Liver (tissue), 9 donors: Measurements from ENCODE around the gene DHCR7. TPM values are rescaled to one million over a fixed set of nuclear protein-coding genes. Genes with fewer than 3 reads are reported as not detected.

Source experiments
- DNase-seq: peaks from one replicate; pipeline ENCODE4 v3.0.0-alpha.2; 2017; ENCODE audit warnings: low spot score
- H3K27ac ChIP-seq, 2 donors: one replicate each; pipeline ENCODE4 v1.7.0; 2013; ENCODE audit warnings: inconsistent platforms in 2 of 2, low read length in 2 of 2, control low read depth in 1 of 2, low read depth in 1 of 2, mild to moderate bottlenecking in 1 of 2
- H3K27me3 ChIP-seq, 4 donors: one replicate each; pipeline versions ENCODE4 v1.6.1 to v1.7.0; 2013; ENCODE audit warnings: low read length in 3 of 4, inconsistent platforms in 1 of 4, mild to moderate bottlenecking in 1 of 4, moderate library complexity in 1 of 4; ENCODE audit not compliant: control insufficient read depth in 4 of 4, insufficient read depth in 4 of 4
- H3K36me3 ChIP-seq, 4 donors: one replicate each; pipeline versions ENCODE4 v1.6.1 to v1.7.0; 2013; ENCODE audit warnings: low read length in 3 of 4, mild to moderate bottlenecking in 3 of 4, low read depth in 1 of 4, moderate library complexity in 1 of 4; ENCODE audit not compliant: control insufficient read depth in 4 of 4, insufficient read depth in 3 of 4
- H3K4me1 ChIP-seq, 4 donors: one replicate each; pipeline versions ENCODE4 v1.6.1 to v1.7.0; 2013; ENCODE audit warnings: low read length in 3 of 4, mild to moderate bottlenecking in 3 of 4, moderate library complexity in 1 of 4; ENCODE audit not compliant: control insufficient read depth in 4 of 4, insufficient read depth in 4 of 4
- H3K4me3 ChIP-seq, 3 donors: one replicate each; pipeline versions ENCODE4 v1.6.1 to v1.7.0; 2013; ENCODE audit warnings: low read length in 3 of 3, control low read depth in 1 of 3, low read depth in 1 of 3, mild to moderate bottlenecking in 1 of 3
- H3K9ac ChIP-seq, 2 donors: one replicate each; pipeline ENCODE4 v1.7.0; 2013; ENCODE audit warnings: low read length in 2 of 2, mild to moderate bottlenecking in 2 of 2, moderate library complexity in 2 of 2, control low read depth in 1 of 2, low read depth in 1 of 2
- H3K9me3 ChIP-seq, 4 donors: one replicate each; pipeline versions ENCODE4 v1.6.1 to v1.7.0; 2013; ENCODE audit warnings: low read length in 3 of 4; ENCODE audit not compliant: control insufficient read depth in 4 of 4
- EGR1 ChIP-seq, 2 donors: IDR thresholded peaks; 2 replicates each; pipeline ENCODE4 v1.6.1; 2016 to 2018; ENCODE audit warnings: antibody characterized with exemption in 2 of 2, low read depth in 2 of 2
- FOXA1 ChIP-seq: IDR thresholded peaks from 2 replicates; pipeline ENCODE4 v1.6.1; 2016; ENCODE audit warnings: antibody characterized with exemption
- GABPA ChIP-seq, 2 donors: IDR thresholded peaks in 1 of 2; conservative IDR thresholded peaks in 1 of 2; 2 replicates each; pipeline ENCODE4 v1.6.1; 2016; ENCODE audit warnings: antibody characterized with exemption in 2 of 2, mild to moderate bottlenecking in 1 of 2, moderate library complexity in 1 of 2
- HNF4A ChIP-seq, 2 donors: conservative IDR thresholded peaks; 2 replicates each; pipeline ENCODE4 v1.6.1; 2016; ENCODE audit warnings: antibody characterized with exemption in 2 of 2, mild to moderate bottlenecking in 2 of 2
- HNF4G ChIP-seq: IDR thresholded peaks from 2 replicates; pipeline ENCODE4 v1.6.1; 2016; ENCODE audit warnings: antibody characterized with exemption
- NR2F2 ChIP-seq: IDR thresholded peaks from 2 replicates; pipeline ENCODE4 v1.6.1; 2016; ENCODE audit warnings: antibody characterized with exemption
- RAD21 ChIP-seq, 2 donors: IDR thresholded peaks; 2 replicates each; pipeline ENCODE4 v1.6.1; 2016; ENCODE audit warnings: antibody characterized with exemption in 2 of 2, mild to moderate bottlenecking in 2 of 2
- SP1 ChIP-seq: IDR thresholded peaks from 2 replicates; pipeline ENCODE4 v1.6.1; 2018; ENCODE audit warnings: antibody characterized with exemption, mild to moderate bottlenecking
- TAF1 ChIP-seq: conservative IDR thresholded peaks from 2 replicates; pipeline ENCODE4 v1.6.1; 2016; ENCODE audit warnings: antibody characterized with exemption, mild to moderate bottlenecking
- YY1 ChIP-seq: IDR thresholded peaks from 2 replicates; pipeline ENCODE4 v1.6.1; 2016; ENCODE audit warnings: antibody characterized with exemption, mild to moderate bottlenecking
- WGBS: extraction: QIAGEN DNeasy Blood & Tissue Kit; methylation state at CpG from one replicate; pipeline ENCODE4 v1.1.7; 2013; 5-methylcytosine and 5-hydroxymethylcytosine counted together
- polyA plus RNA-seq, 2 donors: library from polyadenylated mRNA; stranded (reverse) in 1 of 2; unstranded in 1 of 2; fragments of 200-250 nt in 1 of 2; fragments of >200 nt in 1 of 2; fragmentation: Nextera tagmentation in 1 of 2; extraction: Ambion mirVana in 1 of 2; gene quantifications; one replicate each; pipeline versions ENCODE4 v1.2.1 to v1.2.3, GENCODE V29; 2013 to 2015
- total RNA-seq, 2 donors: library from RNA; depleted of rRNA; stranded (reverse); fragments of >200 nt; gene quantifications; one replicate each; pipeline ENCODE4 v1.2.3, GENCODE V29; 2014
- TF ChIP-seq, protein P1 (sequence below): IDR thresholded peaks from 2 replicates; pipeline ENCODE4 v1.6.1; 2016; ENCODE audit warnings: antibody characterized with exemption, mild to moderate bottlenecking
- TF ChIP-seq, protein P2 (sequence below): IDR thresholded peaks from 2 replicates; pipeline ENCODE4 v1.6.1; 2016; ENCODE audit warnings: antibody characterized with exemption
- TF ChIP-seq, protein P3 (sequence below): IDR thresholded peaks from 2 replicates; pipeline ENCODE4 v1.6.1; 2016; ENCODE audit warnings: antibody characterized with exemption
- TF ChIP-seq, protein P4 (sequence below): IDR thresholded peaks from 2 replicates; pipeline ENCODE4 v1.6.1; 2016; ENCODE audit warnings: antibody characterized with exemption
- donor health status: healthy.
- donor health status: healthy.
- donor health status: healthy.
- donor health status: healthy.
- donor health status: healthy.

The DHCR7 gene
- total and polyA plus RNA-seq, 4 donors = 56.9 to 224 (median 172) TPM

DNA sequence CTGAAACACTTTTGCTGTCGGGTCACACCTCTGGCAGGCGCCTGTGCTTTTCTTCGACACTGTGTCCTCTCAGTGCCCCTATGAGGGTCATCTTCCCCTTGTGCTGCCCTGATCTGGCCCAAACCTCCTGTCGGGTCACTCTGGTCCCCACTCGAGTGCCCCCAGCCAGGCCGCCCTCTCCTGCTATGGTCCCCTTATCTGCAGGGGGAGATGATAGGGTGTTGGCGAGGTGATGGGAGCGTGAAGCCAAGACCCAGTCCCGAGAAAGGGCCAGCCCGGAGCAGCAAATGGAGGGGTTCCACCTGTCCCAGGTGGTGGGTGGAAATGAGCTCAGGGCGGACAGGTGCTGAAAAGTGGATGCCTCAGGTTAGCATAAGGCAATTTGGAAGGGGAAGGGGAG lies 14.5 kb upstream of the DHCR7 start:
- TF ChIP-seq GABPA (IDR thresholded peaks at IDR 0.05 in 1 of 2, conservative IDR thresholded peaks at IDR 0.05 in 1 of 2) (no peak), HNF4A (conservative IDR thresholded peaks at IDR 0.05) (no peak), YY1 (no peak), EGR1 (IDR thresholded peaks at IDR 0.05; ENCODE audit: low read depth in 2 of 2) (no peak), FOXA1 (no peak), TAF1 (no peak), HNF4G (no peak), NR2F2 (no peak)
- TF ChIP-seq, protein P1, sequence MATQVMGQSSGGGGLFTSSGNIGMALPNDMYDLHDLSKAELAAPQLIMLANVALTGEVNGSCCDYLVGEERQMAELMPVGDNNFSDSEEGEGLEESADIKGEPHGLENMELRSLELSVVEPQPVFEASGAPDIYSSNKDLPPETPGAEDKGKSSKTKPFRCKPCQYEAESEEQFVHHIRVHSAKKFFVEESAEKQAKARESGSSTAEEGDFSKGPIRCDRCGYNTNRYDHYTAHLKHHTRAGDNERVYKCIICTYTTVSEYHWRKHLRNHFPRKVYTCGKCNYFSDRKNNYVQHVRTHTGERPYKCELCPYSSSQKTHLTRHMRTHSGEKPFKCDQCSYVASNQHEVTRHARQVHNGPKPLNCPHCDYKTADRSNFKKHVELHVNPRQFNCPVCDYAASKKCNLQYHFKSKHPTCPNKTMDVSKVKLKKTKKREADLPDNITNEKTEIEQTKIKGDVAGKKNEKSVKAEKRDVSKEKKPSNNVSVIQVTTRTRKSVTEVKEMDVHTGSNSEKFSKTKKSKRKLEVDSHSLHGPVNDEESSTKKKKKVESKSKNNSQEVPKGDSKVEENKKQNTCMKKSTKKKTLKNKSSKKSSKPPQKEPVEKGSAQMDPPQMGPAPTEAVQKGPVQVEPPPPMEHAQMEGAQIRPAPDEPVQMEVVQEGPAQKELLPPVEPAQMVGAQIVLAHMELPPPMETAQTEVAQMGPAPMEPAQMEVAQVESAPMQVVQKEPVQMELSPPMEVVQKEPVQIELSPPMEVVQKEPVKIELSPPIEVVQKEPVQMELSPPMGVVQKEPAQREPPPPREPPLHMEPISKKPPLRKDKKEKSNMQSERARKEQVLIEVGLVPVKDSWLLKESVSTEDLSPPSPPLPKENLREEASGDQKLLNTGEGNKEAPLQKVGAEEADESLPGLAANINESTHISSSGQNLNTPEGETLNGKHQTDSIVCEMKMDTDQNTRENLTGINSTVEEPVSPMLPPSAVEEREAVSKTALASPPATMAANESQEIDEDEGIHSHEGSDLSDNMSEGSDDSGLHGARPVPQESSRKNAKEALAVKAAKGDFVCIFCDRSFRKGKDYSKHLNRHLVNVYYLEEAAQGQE = no peak
- TF ChIP-seq, protein P2, sequence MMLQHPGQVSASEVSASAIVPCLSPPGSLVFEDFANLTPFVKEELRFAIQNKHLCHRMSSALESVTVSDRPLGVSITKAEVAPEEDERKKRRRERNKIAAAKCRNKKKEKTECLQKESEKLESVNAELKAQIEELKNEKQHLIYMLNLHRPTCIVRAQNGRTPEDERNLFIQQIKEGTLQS = no peak
- TF ChIP-seq, protein P3, sequence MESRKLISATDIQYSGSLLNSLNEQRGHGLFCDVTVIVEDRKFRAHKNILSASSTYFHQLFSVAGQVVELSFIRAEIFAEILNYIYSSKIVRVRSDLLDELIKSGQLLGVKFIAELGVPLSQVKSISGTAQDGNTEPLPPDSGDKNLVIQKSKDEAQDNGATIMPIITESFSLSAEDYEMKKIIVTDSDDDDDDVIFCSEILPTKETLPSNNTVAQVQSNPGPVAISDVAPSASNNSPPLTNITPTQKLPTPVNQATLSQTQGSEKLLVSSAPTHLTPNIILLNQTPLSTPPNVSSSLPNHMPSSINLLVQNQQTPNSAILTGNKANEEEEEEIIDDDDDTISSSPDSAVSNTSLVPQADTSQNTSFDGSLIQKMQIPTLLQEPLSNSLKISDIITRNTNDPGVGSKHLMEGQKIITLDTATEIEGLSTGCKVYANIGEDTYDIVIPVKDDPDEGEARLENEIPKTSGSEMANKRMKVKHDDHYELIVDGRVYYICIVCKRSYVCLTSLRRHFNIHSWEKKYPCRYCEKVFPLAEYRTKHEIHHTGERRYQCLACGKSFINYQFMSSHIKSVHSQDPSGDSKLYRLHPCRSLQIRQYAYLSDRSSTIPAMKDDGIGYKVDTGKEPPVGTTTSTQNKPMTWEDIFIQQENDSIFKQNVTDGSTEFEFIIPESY = no peak
- TF ChIP-seq, protein P4, sequence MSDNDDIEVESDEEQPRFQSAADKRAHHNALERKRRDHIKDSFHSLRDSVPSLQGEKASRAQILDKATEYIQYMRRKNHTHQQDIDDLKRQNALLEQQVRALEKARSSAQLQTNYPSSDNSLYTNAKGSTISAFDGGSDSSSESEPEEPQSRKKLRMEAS = no peak
- no peaks in the 10 kb centered on the region for H3K4me1 ChIP-seq
- peaks cover 13 to 46% (median 22%) of the 10 kb centered on the region in 4 donors for H3K36me3 ChIP-seq
- no peaks in the 10 kb centered on the region for H3K27me3 ChIP-seq
- no peaks in the 10 kb centered on the region for H3K9me3 ChIP-seq
- no peak for DNase-seq
- no peak overlapping the region for H3K4me3 ChIP-seq
- no peak overlapping the region for H3K27ac ChIP-seq
- WGBS = 97% methylated on average over 11 of the region's 11 CpGs
- H3K9ac ChIP-seq = no peak overlapping the region

DNA sequence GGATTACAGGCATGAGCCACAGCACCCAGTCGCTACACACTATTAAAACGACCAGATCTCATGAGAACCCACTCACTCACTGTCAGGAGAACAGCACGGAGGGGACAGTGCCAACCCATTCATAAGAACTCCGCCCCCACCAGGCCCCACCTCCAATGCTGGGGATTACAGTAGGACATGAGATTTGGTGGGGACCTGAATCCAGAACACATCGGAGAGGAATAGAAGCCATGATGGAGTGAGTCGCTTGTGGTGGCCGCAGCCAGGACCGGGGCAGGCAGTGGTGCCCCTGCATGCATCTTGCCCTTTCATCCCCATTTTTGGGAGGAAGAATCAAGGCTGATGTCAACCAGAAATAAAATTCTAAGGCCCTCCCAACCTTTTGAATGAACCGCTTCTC lies 13.5 kb upstream of the DHCR7 start:
- Histone ChIP-seq H3K9ac (no peak overlapping the region), H3K36me3 (peaks cover 13 to 53% (median 25%) of the 10 kb centered on the region in 4 donors), H3K4me3 (no peak overlapping the region), H3K27ac (no peak overlapping the region), H3K4me1 (no peaks in the 10 kb centered on the region), H3K9me3 (no peaks in the 10 kb centered on the region), H3K27me3 (no peaks in the 10 kb centered on the region)
- TF ChIP-seq, protein P2 = no peak
- TF ChIP-seq, protein P4 = no peak
- no peak for TF ChIP-seq RAD21 (IDR thresholded peaks at IDR 0.05)
- TF ChIP-seq SP1 = no peak
- no peak for DNase-seq
- WGBS = 94% methylated on average over 9 of the region's 9 CpGs
